Transverse colon (tissue), 4 donors: ENCODE data around the gene SBF2. TPM values are rescaled to one million over a fixed set of nuclear protein-coding genes. Genes with fewer than 3 reads are reported as not detected.

ENCODE experiments used
- DNase-seq: peaks from one replicate; pipeline ENCODE4 v3.0.0-alpha.2; 2019
- H3K27ac ChIP-seq, 4 donors: fragments of 200-600 bp; sonication (generic); 2 replicates each; pipeline ENCODE4 v1.5.1; 2016 to 2018; ENCODE audit warnings: inconsistent platforms in 4 of 4
- H3K27me3 ChIP-seq: fragments of 200-600 bp; sonication (generic); 2 replicates; pipeline ENCODE4 v1.5.1; 2017; ENCODE audit warnings: inconsistent platforms
- H3K36me3 ChIP-seq, 4 donors: fragments of 200-600 bp; sonication (generic); 2 replicates each; pipeline ENCODE4 v1.5.1; 2017 to 2019; ENCODE audit warnings: inconsistent platforms in 4 of 4
- H3K4me1 ChIP-seq, 4 donors: fragments of 200-600 bp; sonication (generic); 2 replicates each; pipeline ENCODE4 v1.5.1; 2017 to 2020; ENCODE audit warnings: inconsistent platforms in 4 of 4
- H3K4me3 ChIP-seq, 4 donors: fragments of 200-600 bp; sonication (generic); 1 replicate in 1 of 4; 2 replicates in 3 of 4; pipeline versions ENCODE4 v1.5.1 to v1.6.1; 2017 to 2019; ENCODE audit warnings: inconsistent platforms in 4 of 4
- H3K9me3 ChIP-seq, 2 donors: fragments of 200-600 bp; sonication (generic); 2 replicates each; pipeline ENCODE4 v1.5.1; 2017 to 2019; ENCODE audit warnings: inconsistent platforms in 2 of 2
- CTCF ChIP-seq, 5 experiments: fragments of 200-600 bp in 3 of 5; fragments of 450-650 bp in 2 of 5; sonication (generic) in 3 of 5; IDR thresholded peaks; 1 replicate in 2 of 5; 2 replicates in 3 of 5; pipeline ENCODE4 v1.5.1; 2016 to 2017; ENCODE audit warnings: antibody characterized with exemption in 5 of 5, inconsistent platforms in 3 of 5, mild to moderate bottlenecking in 2 of 5, moderate library complexity in 1 of 5
- EP300 ChIP-seq: sonication (generic); formaldehyde crosslinking; IDR thresholded peaks from one replicate; pipeline ENCODE4 v1.6.1; 2017; ENCODE audit warnings: antibody characterized with exemption, low read depth
- POLR2A ChIP-seq: fragments of 450-650 bp; IDR thresholded peaks from one replicate; pipeline ENCODE4 v1.6.1; 2016; ENCODE audit warnings: antibody characterized with exemption, mild to moderate bottlenecking, moderate library complexity
- POLR2AphosphoS5 ChIP-seq, 3 donors: sonication (generic); formaldehyde crosslinking; IDR thresholded peaks; one replicate each; pipeline ENCODE4 v1.6.1; 2016; ENCODE audit warnings: antibody characterized with exemption in 3 of 3
- WGBS, 2 donors: methylation state at CpG; one replicate each; pipeline ENCODE4 v1.1.5; 2018; ENCODE audit warnings: low coverage in 1 of 2; 5-methylcytosine and 5-hydroxymethylcytosine counted together
- in situ Hi-C, 4 donors: fragments of 200-750 bp; cut with MboI; loops; one replicate each; pipeline versions ENCODE4 v1.15.0 to v1.15.1; 2017; ENCODE audit warnings: low sequenced_read_pairs in 3 of 4, low pct_ligation_motif_present in 1 of 4, low pct_unique_long_range_greater_than_20kb in 1 of 4
- intact Hi-C: fragments of 100-400 bp; cut with DNase I; formaldehyde crosslinking; loops from one replicate; pipeline ENCODE4 v1.15.1; 2023; ENCODE audit warnings: low total_unique reads
- total RNA-seq, 4 donors: library from RNA; depleted of rRNA; stranded (reverse); fragments of >200 nt; gene quantifications; one replicate each; pipeline ENCODE4 v1.1.0, GENCODE V29; 2016

The SBF2 gene
- total RNA-seq, 4 donors from 2014 or later = 46.4 to 71.0 (median 54.8) TPM

GRCh38 chr11:10205928-10206327 is 88.1 kb downstream of the SBF2 start:
- WGBS, 2 donors = 87% methylated on average over 1 of the region's 1 CpG; no CpG with 5 or more reads in 1 of the 2 donors
- Histone ChIP-seq H3K9me3 (peaks cover 19 to 21% of the 10 kb centered on the region in 2 donors), H3K27me3 (no peaks in the 10 kb centered on the region), H3K27ac (no peak overlapping the region), H3K36me3 (no peaks in the 10 kb centered on the region), H3K4me3 (no peak overlapping the region), H3K4me1 (peaks cover 0 to 4% (median 0%) of the 10 kb centered on the region in 4 donors)
- intact Hi-C loops (loop anchor here (5.0 kb wide), 1 partner anchor 101 kb away; the partner anchor contains the start of gene ADM), in situ Hi-C loops (loop anchor here in 3 of 4 donors (10.0 to 25.0 kb wide), 2 partner anchors 109 to 156 kb away; no protein-coding TSS in a partner anchor)
- DNase-seq = no peak
- TF ChIP-seq CTCF (IDR thresholded peaks at IDR 0.05) = no peak
- no peak for TF ChIP-seq POLR2AphosphoS5 (IDR thresholded peaks at IDR 0.05)
- TF ChIP-seq POLR2A = no peak
- no peak for TF ChIP-seq EP300

GRCh38 chr11:10204021-10204420 is 90.0 kb downstream of the SBF2 start:
- 82 to 87% methylated on average over 4 of the region's 4 CpGs for WGBS, 2 donors
- no peak for DNase-seq
- TF ChIP-seq CTCF (IDR thresholded peaks at IDR 0.05) = no peak
- TF ChIP-seq EP300 = no peak
- TF ChIP-seq POLR2AphosphoS5 (IDR thresholded peaks at IDR 0.05) = no peak
- no peak for TF ChIP-seq POLR2A
- intact Hi-C loops (no loop called here), in situ Hi-C loops (loop anchor here in 3 of 4 donors (10.0 to 25.0 kb wide), 2 partner anchors 111 to 158 kb away; no protein-coding TSS in a partner anchor)
- H3K36me3 ChIP-seq = no peaks in the 10 kb centered on the region
- H3K9me3 ChIP-seq = peaks cover 19 to 21% of the 10 kb centered on the region in 2 donors
- H3K4me3 ChIP-seq = no peak overlapping the region
- no peak overlapping the region for H3K27ac ChIP-seq
- peaks cover 0 to 4% (median 0%) of the 10 kb centered on the region in 4 donors for H3K4me1 ChIP-seq
- no peaks in the 10 kb centered on the region for H3K27me3 ChIP-seq

GRCh38 chr11:10201343-10201742 is 92.7 kb downstream of the SBF2 start:
- H3K36me3 ChIP-seq = no peaks in the 10 kb centered on the region
- intact Hi-C loops (no loop called here), in situ Hi-C loops (loop anchor here in 3 of 4 donors (10.0 to 25.0 kb wide), 2 partner anchors 113 to 161 kb away; no protein-coding TSS in a partner anchor)
- H3K27ac ChIP-seq = no peak overlapping the region
- TF ChIP-seq POLR2AphosphoS5 (IDR thresholded peaks at IDR 0.05) (no peak), CTCF (IDR thresholded peaks at IDR 0.05) (no peak), POLR2A (no peak), EP300 (no peak)
- H3K27me3 ChIP-seq = no peaks in the 10 kb centered on the region
- 84 to 90% methylated on average over 1 of the region's 1 CpG for WGBS, 2 donors
- peaks cover 19 to 21% of the 10 kb centered on the region in 2 donors for H3K9me3 ChIP-seq
- DNase-seq = no peak
- H3K4me1 ChIP-seq = no peaks in the 10 kb centered on the region
- H3K4me3 ChIP-seq = no peak overlapping the region

GRCh38 chr11:10197091-10197490 is 96.9 kb downstream of the SBF2 start:
- in situ Hi-C loops (no loop called here), intact Hi-C loops (no loop called here)
- no peak for DNase-seq
- Histone ChIP-seq H3K4me3 (no peak overlapping the region), H3K4me1 (no peaks in the 10 kb centered on the region), H3K27ac (no peak overlapping the region), H3K36me3 (no peaks in the 10 kb centered on the region), H3K27me3 (no peaks in the 10 kb centered on the region), H3K9me3 (no peaks in the 10 kb centered on the region)
- 93 to 94% methylated on average over 2 of the region's 2 CpGs for WGBS, 2 donors
- TF ChIP-seq CTCF (IDR thresholded peaks at IDR 0.05) (no peak), POLR2A (no peak), EP300 (no peak), POLR2AphosphoS5 (IDR thresholded peaks at IDR 0.05) (no peak)
